ENCODE measurements around the gene ACTR2. TPM values are rescaled to one million over a fixed set of nuclear protein-coding genes. Genes with fewer than 3 reads are reported as not detected.

ACTR2 gene
- total and polyA plus RNA-seq, 2 of the 13 experiments (the other 11 are each of a cell fraction or from before 2014, with no cell fraction given) = 51.2 to 100 TPM

- no TSS peak for BruUV-seq (replicated peaks)
- Histone ChIP-seq H3K9me3 (ENCODE audit: low read length) (no peaks in the 10 kb centered on the region), H3K4me1 (ENCODE audit: insufficient read depth, low read length) (peaks cover 30% of the 10 kb centered on the region), H3K4me2 (ENCODE audit: low read depth, low read length) (no peak overlapping the region), H3K4me3 (replicated peaks in 1 of 3; ENCODE audit: insufficient read depth in 1 of 3, low read depth in 2 of 3, low read length in 3 of 3) (no peak overlapping the region), H2AFZ (ENCODE audit: low read length) (no peak overlapping the region), H3K36me3 (replicated peaks in 1 of 2; ENCODE audit: control insufficient read depth in 1 of 2, insufficient read depth in 2 of 2, low read length in 2 of 2) (no peaks in the 10 kb centered on the region), H4K20me1 (ENCODE audit: insufficient read depth, low read length) (no peaks in the 10 kb centered on the region), H3K27me3 (ENCODE audit: control insufficient read depth in 1 of 2, insufficient read depth in 2 of 2, low read length in 2 of 2) (no peaks in the 10 kb centered on the region), H3K79me2 (ENCODE audit: insufficient read depth, low read length) (no peaks in the 10 kb centered on the region), H3K27ac (ENCODE audit: extremely low read length, insufficient read depth, low read length) (no peak overlapping the region), H3K9ac (ENCODE audit: insufficient read depth, low read depth, low read length) (no peak overlapping the region)
- FAIRE-seq (no peak), ATAC-seq (peak; percentile 32), DNase-seq (ENCODE audit: low spot score) (no peak)
- WGBS (ENCODE audit: low lambda C conversion rate) = 73% methylated on average over 5 of the region's 5 CpGs
- intact Hi-C loops (cut with micrococcal nuclease; ENCODE audit: unreplicated experiment) = no loop called here
- ChIA-PET CTCF (ENCODE audit: low intra/inter-chr PET ratio, low total read pairs) (no interaction called here), POLR2A (interaction anchor here (0.8 to 1.1 kb wide), 3 partner anchors 23 to 159 kb away, joined by 3 to 4 read pairs (median 3); partner anchors contain the start of gene SPRED2)
- TF ChIP-seq ZNF816 (CRISPR knock-in tag; IDR thresholded peaks at IDR 0.05; ENCODE audit: borderline replicate concordance) (no peak), CTCF (CRISPR knock-in tag; IDR thresholded peaks at IDR 0.05) (0 out of 2 replicates have a peak, but pooled peaks have one; percentile 14)
- in situ Hi-C loops (cut with HindIII; ENCODE audit: extremely low pct_ligation_motif_present, low pct_unique_long_range_greater_than_20kb) = no loop called here
These were observed 50.3 kb downstream of the ACTR2 start for GRCh38 chr2:65277791-65278483.

GRCh38 chr2:65278531-65278981 is 50.9 kb downstream of the ACTR2 start:
- in situ Hi-C loops (cut with HindIII; ENCODE audit: extremely low pct_ligation_motif_present, low pct_unique_long_range_greater_than_20kb) = no loop called here
- no peak overlapping the region for H3K4me3 ChIP-seq (replicated peaks in 1 of 3; ENCODE audit: insufficient read depth in 1 of 3, low read depth in 2 of 3, low read length in 3 of 3)
- H3K36me3 ChIP-seq (replicated peaks in 1 of 2; ENCODE audit: control insufficient read depth in 1 of 2, insufficient read depth in 2 of 2, low read length in 2 of 2) = no peaks in the 10 kb centered on the region
- H4K20me1 ChIP-seq (ENCODE audit: insufficient read depth, low read length) = no peaks in the 10 kb centered on the region
- ChIA-PET CTCF (ENCODE audit: low intra/inter-chr PET ratio, low total read pairs) (no interaction called here), POLR2A (interaction anchor here (0.8 to 1.0 kb wide), 2 partner anchors 23 to 153 kb away, joined by 3 read pairs; partner anchors contain the start of gene SPRED2)
- BruUV-seq (replicated peaks) = no TSS peak
- H3K9ac ChIP-seq (ENCODE audit: insufficient read depth, low read depth, low read length) = no peak overlapping the region
- H3K9me3 ChIP-seq (ENCODE audit: low read length) = no peaks in the 10 kb centered on the region
- ATAC-seq = peak; percentile 16; the same call in 2 of the 3 replicates
- DNase-seq (ENCODE audit: low spot score) = no peak
- WGBS (ENCODE audit: low lambda C conversion rate) = 76% methylated on average over 6 of the region's 6 CpGs
- H3K79me2 ChIP-seq (ENCODE audit: insufficient read depth, low read length) = no peaks in the 10 kb centered on the region
- H3K4me2 ChIP-seq (ENCODE audit: low read depth, low read length) = no peak overlapping the region
- 0 out of 2 replicates have a peak, but pooled peaks have one; percentile 5 for TF ChIP-seq POLR2G (IDR thresholded peaks at IDR 0.05; ENCODE audit: low read depth, low read length)
- no peak for TF ChIP-seq CC2D1A (CRISPR knock-in tag; IDR thresholded peaks at IDR 0.05)
- H3K27ac ChIP-seq (ENCODE audit: extremely low read length, insufficient read depth, low read length) = no peak overlapping the region
- no peak overlapping the region for H2AFZ ChIP-seq (ENCODE audit: low read length)
- no peak for FAIRE-seq
- no peaks in the 10 kb centered on the region for H3K27me3 ChIP-seq (ENCODE audit: control insufficient read depth in 1 of 2, insufficient read depth in 2 of 2, low read length in 2 of 2)
- H3K4me1 ChIP-seq (ENCODE audit: insufficient read depth, low read length) = peaks cover 30% of the 10 kb centered on the region
- intact Hi-C loops (cut with micrococcal nuclease; ENCODE audit: unreplicated experiment) = no loop called here

Data from HepG2 (cell line).